NCI-H146 treated with DMSO at 0.1 percent for 48 hours (cell line): ENCODE results near the gene ARIH2.
A peak's percentile ranks its signal among the peaks of the same experiment; 100 is the strongest.
"Not testable (repeated sequence)": the region's sequence is repeated elsewhere in the genome, so short reads cannot be mapped to it uniquely, and the experiment has no call there.

Source experiments
- DNase-seq: peaks from one replicate; lab custom pipeline; 2025; ENCODE audit not compliant: unreplicated experiment; lab: John Stamatoyannopoulos, UW

Gene ARIH2

GRCh38 chr3:48999085-48999858 is 80.6 kb downstream of the ARIH2 start:
- DNase-seq, result peak; percentile 39

- DNase-seq, result no peak
Measured at GRCh38 chr3:49001155-49001554, 82.5 kb downstream of the ARIH2 start.

GRCh38 chr3:49004352-49005302 is 86.0 kb downstream of the ARIH2 start:
- DNase-seq, result peak; percentile 36

GRCh38 chr3:49005303-49005680 is 86.7 kb downstream of the ARIH2 start:
- DNase-seq, result no peak

DNA sequence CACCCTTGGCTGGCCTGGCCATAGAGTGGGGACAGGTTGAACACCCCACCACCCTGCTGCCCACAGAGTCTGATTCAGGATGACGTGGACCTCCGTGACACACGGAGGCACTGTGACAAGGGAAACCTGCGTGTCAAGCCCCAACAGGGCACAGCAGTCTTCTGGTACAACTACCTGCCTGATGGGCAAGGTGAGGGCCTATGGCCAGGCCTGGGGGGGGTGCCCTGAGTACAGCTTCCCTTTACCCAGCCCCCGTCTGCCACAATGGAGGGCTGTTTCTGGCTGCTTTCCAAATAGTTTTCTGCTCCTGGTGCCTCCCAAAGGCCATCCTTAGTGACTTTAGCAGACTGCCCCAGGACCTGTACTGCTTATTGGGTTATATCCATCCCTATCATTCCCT is 87.4 kb downstream of the ARIH2 start:
- DNase-seq, result no peak

- no peak for DNase-seq
Measured at GRCh38 chr3:49006408-49007067, 87.9 kb downstream of the ARIH2 start.

DNA sequence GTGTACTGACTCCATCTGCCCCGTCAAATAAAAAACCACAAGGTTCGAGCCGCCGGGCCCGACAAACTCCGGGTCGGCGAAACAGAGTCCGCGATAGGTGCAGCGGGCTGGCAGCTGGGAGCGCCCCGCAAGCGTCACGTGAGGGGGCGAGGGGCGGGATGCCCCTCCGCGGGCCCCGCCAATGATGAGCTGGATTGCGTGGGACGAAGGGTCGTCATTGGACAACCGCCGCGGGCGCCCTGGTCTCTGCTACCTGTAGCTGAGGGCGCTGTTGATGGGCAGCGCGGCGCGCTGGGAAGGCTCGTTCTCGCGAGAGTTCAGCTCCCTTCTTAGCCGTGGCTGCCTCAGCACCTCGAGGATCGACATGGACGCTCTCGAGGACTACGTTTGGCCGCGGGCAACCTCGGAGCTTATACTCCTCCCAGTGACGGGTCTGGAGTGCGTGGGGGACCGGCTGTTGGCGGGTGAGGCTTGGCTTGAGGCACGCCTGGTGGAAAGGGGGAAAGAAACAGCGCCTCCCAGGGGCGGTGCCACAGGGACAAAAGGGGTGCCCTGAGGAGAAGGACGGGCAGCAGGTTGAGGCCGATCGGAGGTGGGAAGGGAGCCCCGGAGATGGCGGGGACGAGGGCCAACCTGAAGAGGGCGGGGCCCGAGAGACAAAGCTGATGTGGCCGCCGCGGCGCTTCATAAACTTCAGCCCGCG is 88.6 kb downstream of the ARIH2 start, which contains the start of gene WDR6:
TSS of gene WDR6 (plus strand) at position 324 of the 703 bp plus-strand sequence. CDS start at position 365, 41 bp downstream.
- DNase-seq, result peak; percentile 92

DNA sequence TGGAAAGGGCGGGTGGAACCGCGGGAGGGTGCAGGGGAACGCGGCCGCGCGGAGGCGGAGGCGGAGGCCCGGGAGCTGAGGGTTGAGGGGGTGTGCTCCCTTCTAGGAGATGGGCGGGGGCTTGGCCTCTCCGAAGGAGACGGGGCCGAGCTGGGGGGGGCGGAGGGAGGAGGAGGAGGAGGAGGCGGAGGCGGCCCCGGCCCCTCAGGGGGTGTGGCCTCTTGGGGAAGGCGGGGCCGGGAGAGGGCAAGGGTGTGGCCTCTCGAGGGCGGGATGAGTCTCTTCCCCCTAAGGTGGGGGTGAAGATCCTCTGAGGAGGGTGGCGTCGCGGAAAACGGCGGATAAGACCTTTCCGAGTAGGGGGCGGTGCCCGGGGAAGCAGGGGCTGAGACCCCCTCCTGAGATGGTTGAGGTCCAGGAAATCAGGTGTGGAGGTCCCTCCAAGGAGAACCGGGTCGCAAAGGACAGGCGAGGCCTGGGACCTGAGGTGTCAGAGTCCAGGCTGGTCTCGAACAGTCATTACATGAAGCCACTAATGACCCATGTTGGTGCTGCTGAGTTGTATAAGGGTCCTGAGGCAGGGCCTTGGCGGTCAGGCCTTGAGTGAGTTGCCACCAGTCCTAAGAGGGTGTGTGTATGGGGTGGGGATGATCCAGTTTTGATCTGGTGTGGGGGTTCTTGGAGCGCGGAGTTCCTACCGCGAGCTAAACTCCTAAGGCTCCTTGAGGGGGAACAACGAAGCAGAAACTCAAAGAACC is 89.3 kb downstream of the ARIH2 start:
- DNase-seq, result peak; percentile 26

- not testable (repeated sequence) for DNase-seq
Measured at GRCh38 chr3:49008627-49009026, 90.0 kb downstream of the ARIH2 start.

DNA sequence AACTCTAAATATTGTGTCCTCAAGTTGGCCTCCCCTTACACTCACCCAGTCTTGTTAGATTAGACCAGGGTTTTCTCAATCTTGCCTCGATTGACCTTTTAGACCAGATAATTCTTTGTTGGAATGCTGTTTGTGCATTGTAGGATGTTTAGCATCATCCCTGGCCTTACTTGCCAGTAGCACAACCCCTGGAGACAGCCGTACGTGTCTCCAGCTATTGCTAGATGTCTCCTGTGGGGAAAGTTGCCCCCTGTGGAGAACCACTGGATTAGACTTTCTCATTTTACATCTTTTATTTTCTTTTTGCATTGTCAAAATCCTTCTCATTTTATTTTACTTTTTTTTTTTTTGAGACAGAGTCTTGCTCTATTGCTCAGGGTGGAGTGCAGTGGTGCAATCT is 90.8 kb downstream of the ARIH2 start:
- DNase-seq, result no peak

- no peak for DNase-seq
Measured at GRCh38 chr3:49012441-49013017, 93.9 kb downstream of the ARIH2 start.

DNA sequence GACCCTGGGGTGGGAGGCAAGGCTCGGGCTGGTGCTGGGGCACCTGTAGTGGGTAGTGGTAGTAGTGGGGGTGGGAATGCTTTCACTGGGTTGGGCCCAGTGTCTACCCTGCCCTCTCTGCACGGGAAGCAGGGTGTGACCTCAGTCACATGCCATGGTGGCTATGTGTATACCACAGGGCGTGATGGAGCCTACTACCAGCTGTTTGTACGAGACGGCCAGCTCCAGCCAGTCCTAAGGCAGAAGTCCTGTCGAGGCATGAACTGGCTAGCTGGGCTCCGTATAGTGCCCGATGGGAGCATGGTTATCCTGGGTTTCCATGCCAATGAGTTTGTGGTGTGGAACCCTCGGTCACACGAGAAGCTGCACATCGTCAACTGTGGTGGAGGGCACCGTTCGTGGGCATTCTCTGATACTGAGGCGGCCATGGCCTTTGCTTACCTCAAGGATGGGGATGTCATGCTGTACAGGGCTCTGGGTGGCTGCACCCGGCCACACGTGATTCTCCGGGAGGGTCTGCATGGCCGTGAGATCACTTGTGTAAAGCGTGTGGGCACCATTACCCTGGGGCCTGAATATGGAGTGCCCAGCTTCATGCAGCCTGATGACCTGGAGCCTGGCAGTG is 94.6 kb downstream of the ARIH2 start:
- no peak for DNase-seq

- DNase-seq, result no peak
Measured at GRCh38 chr3:49013738-49014660, 95.4 kb downstream of the ARIH2 start.

GRCh38 chr3:49015072-49015471 is 96.4 kb downstream of the ARIH2 start:
- DNase-seq, result no peak

GRCh38 chr3:49015765-49016164 is 97.1 kb downstream of the ARIH2 start:
- DNase-seq, result no peak

- DNase-seq, result no peak
Measured at GRCh38 chr3:49016414-49017228, 98.0 kb downstream of the ARIH2 start.

DNA sequence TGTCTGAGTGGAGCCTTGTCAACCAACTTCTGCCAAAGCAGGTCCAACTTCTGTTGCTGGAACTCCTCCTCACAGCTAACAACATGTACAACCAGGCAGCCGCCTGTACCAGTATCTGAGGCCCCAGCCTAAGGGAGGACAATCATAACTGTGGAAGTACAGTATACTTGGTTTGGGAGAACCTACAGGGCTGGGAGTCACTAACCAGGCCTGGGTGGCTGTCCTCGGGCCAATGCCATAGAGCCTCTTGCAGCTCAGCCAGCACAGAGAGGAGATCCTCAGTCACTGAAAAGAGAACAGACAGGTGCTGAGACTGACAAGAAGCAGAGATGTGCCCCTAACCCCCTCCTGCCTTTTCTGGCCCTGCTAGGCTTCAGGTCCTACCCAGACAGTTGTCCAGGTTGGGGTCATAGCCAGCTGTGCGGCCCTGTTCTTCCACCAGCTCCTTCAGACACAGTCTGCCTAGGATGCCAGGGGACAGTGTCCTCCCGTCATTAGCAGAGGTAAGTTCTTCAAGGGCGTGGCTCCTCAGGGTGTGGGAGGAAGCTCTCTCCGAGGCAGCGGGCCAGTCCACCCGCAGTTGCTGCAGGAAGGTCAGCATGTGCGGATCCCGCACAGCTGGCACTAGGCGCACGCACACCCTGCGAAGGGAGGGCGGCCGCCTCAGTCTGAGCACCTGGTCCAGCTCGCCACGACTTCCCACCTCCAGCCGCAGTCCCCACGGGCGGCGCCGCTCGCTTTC is 98.8 kb downstream of the ARIH2 start:
- no peak for DNase-seq
